Activated CD4-positive, alpha-beta T cell treated with anti-CD3 and anti-CD28 coated beads, Interleukin-2, amount 50 U/mL, for 1 hour (primary cell): ENCODE measurements around the gene PPP1R1C.

Source experiments
- DNase-seq: peaks from one replicate; pipeline ENCODE4 v3.0.0-alpha.2; 2020

Gene PPP1R1C

GRCh38 chr2:182066400-182067087 is 80.9 kb downstream of the PPP1R1C start:
- DNase-seq = no peak

- no peak for DNase-seq
These were observed 81.7 kb downstream of the PPP1R1C start for GRCh38 chr2:182067393-182067792.

GRCh38 chr2:182068811-182069210 is 83.2 kb downstream of the PPP1R1C start:
- DNase-seq = no peak

- no peak for DNase-seq
These were observed 83.8 kb downstream of the PPP1R1C start for GRCh38 chr2:182069416-182069815.

GRCh38 chr2:182069908-182070307 is 84.3 kb downstream of the PPP1R1C start:
- no peak for DNase-seq

- no peak for DNase-seq
These were observed 85.1 kb downstream of the PPP1R1C start for GRCh38 chr2:182070736-182071135.

GRCh38 chr2:182072861-182073260 is 87.2 kb downstream of the PPP1R1C start:
- DNase-seq = no peak

- DNase-seq = no peak
These were observed 88.0 kb downstream of the PPP1R1C start for GRCh38 chr2:182073613-182074012.

GRCh38 chr2:182077023-182077422 is 91.4 kb downstream of the PPP1R1C start:
- DNase-seq = no peak

- no peak for DNase-seq
These were observed 91.9 kb downstream of the PPP1R1C start for GRCh38 chr2:182077448-182078142.

- no peak for DNase-seq
These were observed 93.4 kb downstream of the PPP1R1C start for GRCh38 chr2:182078988-182079602.

GRCh38 chr2:182080493-182080892 is 94.8 kb downstream of the PPP1R1C start:
- DNase-seq = no peak

- no peak for DNase-seq
These were observed 96.1 kb downstream of the PPP1R1C start for GRCh38 chr2:182081602-182082260.

- no peak for DNase-seq
These were observed 103.1 kb downstream of the PPP1R1C start for GRCh38 chr2:182088681-182089320.

- DNase-seq = no peak
These were observed 104.8 kb downstream of the PPP1R1C start for GRCh38 chr2:182090486-182090885.

GRCh38 chr2:182097571-182098164 is 112.0 kb downstream of the PPP1R1C start:
- no peak for DNase-seq

- no peak for DNase-seq
These were observed 113.0 kb downstream of the PPP1R1C start for GRCh38 chr2:182098648-182099047.

- DNase-seq = no peak
These were observed 115.6 kb downstream of the PPP1R1C start for GRCh38 chr2:182101263-182101662.

GRCh38 chr2:182103526-182103925 is 117.9 kb downstream of the PPP1R1C start:
- no peak for DNase-seq

GRCh38 chr2:182110347-182110746 is 124.7 kb downstream of the PPP1R1C start:
- DNase-seq = no peak

GRCh38 chr2:182113334-182113733 is 127.7 kb downstream of the PPP1R1C start:
- no peak for DNase-seq

GRCh38 chr2:182115258-182115657 is 129.6 kb downstream of the PPP1R1C start:
- DNase-seq = no peak

GRCh38 chr2:182116774-182117173 is 131.1 kb downstream of the PPP1R1C start:
- DNase-seq = no peak
